T-helper 17 cell (primary cell): ENCODE measurements around the gene VANGL1. TPM values are rescaled to one million over a fixed set of nuclear protein-coding genes. Genes with fewer than 3 reads are reported as not detected.

Experiments used
- ATAC-seq: fragments of 150-1000 bp; cut with Tn5 transposase; 2 replicates; pipeline ENCODE4 v1.10.0; 2021; ENCODE audit warnings: mild to moderate bottlenecking, moderate library complexity
- DNase-seq, 3 donors: peaks; one replicate each; pipeline versions ENCODE4 v3.0.0 to v3.0.0-alpha.2; 2020 to 2021
- H3K9me3 ChIP-seq: one replicate; pipeline ENCODE4 v1.7.0; 2013; ENCODE audit warnings: low read length, mild to moderate bottlenecking; ENCODE audit not compliant: control insufficient read depth, poor library complexity, severe bottlenecking
- H3K27ac Mint-ChIP-seq: one replicate; pipeline ENCODE4 v1.8.0; 2022; ENCODE audit warnings: mild to moderate bottlenecking, moderate library complexity, mixed read lengths
- H3K27me3 Mint-ChIP-seq: one replicate; pipeline ENCODE4 v1.8.0; 2022; ENCODE audit warnings: mixed read lengths
- H3K36me3 Mint-ChIP-seq: one replicate; pipeline ENCODE4 v1.8.0; 2022; ENCODE audit warnings: low read depth, mixed read lengths
- H3K4me1 Mint-ChIP-seq: one replicate; pipeline ENCODE4 v1.8.0; 2022; ENCODE audit warnings: mild to moderate bottlenecking, mixed read lengths
- H3K4me3 Mint-ChIP-seq: one replicate; pipeline ENCODE4 v1.8.0; 2022; ENCODE audit warnings: mild to moderate bottlenecking, moderate library complexity, mixed read lengths
- total RNA-seq, 4 donors: library from RNA in 2 of 4; stranded (reverse) in 2 of 4; gene quantifications; one replicate each; pipeline ENCODE4 v1.2.3 and lab custom pipeline; 2022 to 2026

Gene VANGL1
- total RNA-seq, 2 donors from 2014 or later = 2.8 to 3.7 TPM

DNA sequence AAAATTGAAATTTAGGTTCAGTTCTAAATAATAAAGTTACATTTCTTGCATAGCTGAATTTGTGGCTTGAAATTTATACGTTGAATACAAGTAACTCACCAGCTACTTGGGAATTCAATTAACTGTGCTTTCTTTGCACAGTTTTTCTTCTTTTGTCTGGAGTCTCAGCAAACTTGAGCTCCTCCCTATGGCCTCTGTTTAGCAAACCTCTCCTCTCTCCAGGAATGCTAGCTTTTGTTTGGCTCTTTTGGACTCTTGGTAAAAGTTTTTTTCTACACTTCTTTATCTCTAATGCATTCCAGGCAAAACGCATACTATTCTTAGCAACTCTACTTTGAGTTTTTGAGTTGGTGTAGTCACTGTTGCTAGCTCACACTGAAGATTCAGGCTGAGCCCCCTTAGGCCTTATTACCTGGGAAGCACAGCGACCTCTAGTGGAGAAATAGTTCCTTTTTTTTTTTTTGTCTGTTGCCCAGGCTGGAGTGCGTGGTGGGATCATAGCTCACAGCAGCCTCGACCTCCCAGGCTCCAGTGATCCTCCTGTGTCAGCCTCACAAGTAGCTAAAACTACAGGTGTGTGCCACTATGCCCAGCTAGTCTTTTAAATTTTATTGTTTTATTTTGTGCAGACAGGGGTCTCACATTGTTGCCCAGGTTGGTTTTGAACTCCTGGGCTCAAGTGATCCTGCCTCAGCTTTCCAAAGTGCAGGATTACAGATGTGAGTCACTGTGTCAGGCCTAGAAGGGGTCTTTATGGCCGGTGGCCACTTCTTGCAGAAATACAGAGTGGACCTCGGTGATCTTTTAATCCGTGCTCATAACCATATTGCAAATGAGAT, 65.0 kb downstream of the VANGL1 start:
- no peak overlapping the region for H3K4me3 Mint-ChIP-seq
- DNase-seq = no peak
- no peak for ATAC-seq

GRCh38 chr1:115710859-115711624, 69.3 kb downstream of the VANGL1 start:
- Mint-ChIP-seq H3K36me3 (peaks cover 2% of the 10 kb centered on the region), H3K4me1 (no peaks in the 10 kb centered on the region), H3K27me3 (peaks cover 69% of the 10 kb centered on the region), H3K4me3 (no peak overlapping the region), H3K27ac (no peak overlapping the region)
- H3K9me3 ChIP-seq = no peaks in the 10 kb centered on the region
- ATAC-seq (no peak), DNase-seq (no peak)

More for the DNA sequence above, 65.0 kb downstream of the VANGL1 start:
- H3K36me3 Mint-ChIP-seq = peaks cover 2% of the 10 kb centered on the region
- no peaks in the 10 kb centered on the region for H3K9me3 ChIP-seq
- H3K27ac Mint-ChIP-seq = no peak overlapping the region
- H3K27me3 Mint-ChIP-seq = peaks cover 47% of the 10 kb centered on the region
- H3K4me1 Mint-ChIP-seq = no peaks in the 10 kb centered on the region

- ATAC-seq = no peak
- H3K4me3 Mint-ChIP-seq = no peak overlapping the region
- no peaks in the 10 kb centered on the region for H3K4me1 Mint-ChIP-seq
- no peak for DNase-seq
- no peaks in the 10 kb centered on the region for H3K9me3 ChIP-seq
- no peak overlapping the region for H3K27ac Mint-ChIP-seq
- peaks cover 2% of the 10 kb centered on the region for H3K36me3 Mint-ChIP-seq
- H3K27me3 Mint-ChIP-seq = peaks cover 75% of the 10 kb centered on the region
These were observed 71.3 kb downstream of the VANGL1 start for GRCh38 chr1:115712911-115713609.

DNA sequence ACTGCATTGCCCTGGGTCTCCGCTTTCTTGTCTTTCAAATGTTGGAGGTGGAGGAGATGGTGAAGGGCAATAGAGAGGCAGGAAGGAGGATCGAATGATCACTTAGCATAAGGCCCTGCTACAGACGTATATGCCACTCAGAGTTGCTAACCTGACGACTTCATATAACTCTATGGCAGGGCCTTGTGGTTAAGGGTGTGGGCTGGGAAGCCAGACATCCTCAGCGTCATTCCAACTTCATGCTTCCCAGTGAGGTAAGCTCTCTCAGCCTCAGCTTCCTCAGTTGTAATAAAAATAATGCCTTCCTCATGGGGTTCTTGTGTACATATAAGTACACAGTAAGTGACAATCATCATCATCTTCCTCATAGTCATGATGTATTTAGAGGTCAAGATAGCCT, 72.1 kb downstream of the VANGL1 start:
- Mint-ChIP-seq H3K36me3 (peaks cover 2% of the 10 kb centered on the region), H3K27ac (no peak overlapping the region), H3K4me1 (no peaks in the 10 kb centered on the region), H3K27me3 (peaks cover 79% of the 10 kb centered on the region), H3K4me3 (no peak overlapping the region)
- DNase-seq = no peak
- ATAC-seq = no peak
- H3K9me3 ChIP-seq = no peaks in the 10 kb centered on the region

- no peak overlapping the region for H3K4me3 Mint-ChIP-seq
- H3K9me3 ChIP-seq = no peaks in the 10 kb centered on the region
- peaks cover 77% of the 10 kb centered on the region for H3K27me3 Mint-ChIP-seq
- no peaks in the 10 kb centered on the region for H3K4me1 Mint-ChIP-seq
- peaks cover 2% of the 10 kb centered on the region for H3K36me3 Mint-ChIP-seq
- no peak for ATAC-seq
- no peak for DNase-seq
- H3K27ac Mint-ChIP-seq = no peak overlapping the region
These were observed 72.9 kb downstream of the VANGL1 start for GRCh38 chr1:115714572-115715141.

GRCh38 chr1:115717541-115717940, 75.8 kb downstream of the VANGL1 start:
- Mint-ChIP-seq H3K4me1 (no peaks in the 10 kb centered on the region), H3K36me3 (no peaks in the 10 kb centered on the region), H3K27me3 (peaks cover 68% of the 10 kb centered on the region), H3K4me3 (no peak overlapping the region), H3K27ac (no peak overlapping the region)
- DNase-seq (no peak), ATAC-seq (no peak)
- H3K9me3 ChIP-seq = no peaks in the 10 kb centered on the region

DNA sequence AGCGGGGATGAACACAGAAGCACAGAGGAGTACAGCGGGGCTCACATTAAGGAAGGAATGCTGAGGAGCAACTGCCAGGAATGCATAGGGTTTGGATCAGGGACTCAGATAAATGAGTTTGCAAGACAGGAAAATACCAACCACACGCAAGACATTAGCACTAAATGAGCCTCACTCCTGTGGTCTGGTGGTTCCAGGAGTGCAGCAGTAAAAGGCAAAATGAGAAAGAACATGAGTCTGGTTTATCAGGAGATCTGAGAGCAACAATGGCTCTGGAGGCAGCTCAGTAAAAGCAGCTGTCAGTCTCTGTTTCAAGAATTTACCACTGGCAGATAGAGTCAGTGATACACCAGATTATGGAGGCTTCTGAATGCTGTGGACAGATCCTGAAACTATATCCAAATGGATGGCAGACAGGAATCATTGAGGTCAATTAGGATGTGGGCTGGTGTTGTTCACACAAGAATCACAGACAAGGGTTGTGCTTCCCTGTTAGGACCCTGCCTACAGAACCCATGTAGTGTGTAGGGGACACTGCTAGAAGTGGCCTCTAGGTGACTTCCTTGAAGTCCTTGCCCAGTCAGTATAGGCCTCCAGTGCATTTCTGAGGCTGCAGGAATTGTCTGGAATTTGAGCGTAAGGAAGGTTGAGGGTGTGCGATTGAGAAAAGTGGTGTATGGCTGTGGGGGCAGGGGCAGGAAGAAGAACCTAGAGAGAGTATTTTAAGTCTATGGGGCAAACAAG, 76.4 kb downstream of the VANGL1 start:
- H3K9me3 ChIP-seq = no peaks in the 10 kb centered on the region
- Mint-ChIP-seq H3K4me1 (no peaks in the 10 kb centered on the region), H3K4me3 (no peak overlapping the region), H3K27me3 (peaks cover 62% of the 10 kb centered on the region), H3K27ac (no peak overlapping the region), H3K36me3 (no peaks in the 10 kb centered on the region)
- ATAC-seq (no peak), DNase-seq (no peak)

DNA sequence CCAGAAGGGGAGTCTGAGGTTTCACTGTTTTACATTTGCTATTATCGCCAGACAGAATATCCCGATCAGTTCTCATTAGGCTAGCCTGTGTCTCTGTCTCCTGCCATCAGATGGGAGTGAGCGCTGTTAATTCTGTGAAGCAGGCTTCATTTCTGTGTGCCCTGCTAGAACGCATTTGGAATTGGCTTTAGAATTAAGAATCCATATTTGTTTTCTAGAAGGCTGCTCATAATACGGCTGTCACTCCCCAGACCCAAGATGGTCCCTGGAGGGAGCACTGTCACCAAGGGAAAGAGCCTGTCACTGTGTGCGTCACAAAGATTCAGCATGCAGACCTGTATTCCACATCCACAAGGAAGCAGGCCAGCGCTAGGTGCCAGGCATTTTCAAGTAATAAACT, 77.5 kb downstream of the VANGL1 start:
- ATAC-seq = no peak
- no peaks in the 10 kb centered on the region for H3K9me3 ChIP-seq
- no peaks in the 10 kb centered on the region for H3K36me3 Mint-ChIP-seq
- peaks cover 58% of the 10 kb centered on the region for H3K27me3 Mint-ChIP-seq
- no peak for DNase-seq
- H3K27ac Mint-ChIP-seq = no peak overlapping the region
- no peaks in the 10 kb centered on the region for H3K4me1 Mint-ChIP-seq
- no peak overlapping the region for H3K4me3 Mint-ChIP-seq

GRCh38 chr1:115722221-115722620, 80.5 kb downstream of the VANGL1 start:
- Mint-ChIP-seq H3K36me3 (no peaks in the 10 kb centered on the region), H3K27me3 (peaks cover 44% of the 10 kb centered on the region), H3K4me3 (no peak overlapping the region), H3K4me1 (no peaks in the 10 kb centered on the region), H3K27ac (no peak overlapping the region)
- no peaks in the 10 kb centered on the region for H3K9me3 ChIP-seq
- no peak for DNase-seq
- ATAC-seq = no peak

- H3K9me3 ChIP-seq = no peaks in the 10 kb centered on the region
- DNase-seq = no peak
- no peak overlapping the region for H3K27ac Mint-ChIP-seq
- ATAC-seq = no peak
- peaks cover 37% of the 10 kb centered on the region for H3K27me3 Mint-ChIP-seq
- peaks cover 3% of the 10 kb centered on the region for H3K36me3 Mint-ChIP-seq
- H3K4me1 Mint-ChIP-seq = peaks cover 4% of the 10 kb centered on the region
- H3K4me3 Mint-ChIP-seq = no peak overlapping the region
These were observed 82.0 kb downstream of the VANGL1 start for GRCh38 chr1:115723756-115724155.

DNA sequence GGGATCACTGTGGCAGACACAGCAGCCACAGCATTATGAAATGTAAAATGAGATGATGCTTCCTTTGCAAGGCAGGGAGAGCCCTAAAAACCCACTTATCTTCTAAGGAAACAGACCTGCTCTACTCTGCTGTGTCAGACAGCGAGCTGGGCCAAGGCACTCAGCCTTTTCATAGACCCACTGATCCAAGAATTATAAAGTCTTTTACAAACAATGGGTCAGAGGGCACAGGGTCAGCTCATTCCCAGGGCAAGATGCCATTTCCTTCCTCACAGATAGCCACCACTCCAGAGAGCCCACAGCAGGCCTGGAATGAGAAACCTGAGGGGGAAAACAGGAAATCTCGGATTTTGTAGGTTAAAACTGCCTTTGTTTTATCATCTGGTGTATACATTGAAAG, 83.8 kb downstream of the VANGL1 start:
- H3K9me3 ChIP-seq = no peaks in the 10 kb centered on the region
- peaks cover 4% of the 10 kb centered on the region for H3K4me1 Mint-ChIP-seq
- peaks cover 27% of the 10 kb centered on the region for H3K27me3 Mint-ChIP-seq
- ATAC-seq (no peak), DNase-seq (no peak)
- H3K4me3 Mint-ChIP-seq = no peak overlapping the region
- H3K27ac Mint-ChIP-seq = no peak overlapping the region
- peaks cover 3% of the 10 kb centered on the region for H3K36me3 Mint-ChIP-seq

- peaks cover 3% of the 10 kb centered on the region for H3K36me3 Mint-ChIP-seq
- H3K27me3 Mint-ChIP-seq = peaks cover 27% of the 10 kb centered on the region
- no peak overlapping the region for H3K4me3 Mint-ChIP-seq
- H3K27ac Mint-ChIP-seq = no peak overlapping the region
- H3K9me3 ChIP-seq = no peaks in the 10 kb centered on the region
- ATAC-seq (no peak), DNase-seq (no peak)
- peaks cover 4% of the 10 kb centered on the region for H3K4me1 Mint-ChIP-seq
These were observed 84.4 kb downstream of the VANGL1 start for GRCh38 chr1:115726161-115726560.
